ENCODE data around the gene EPRS1.
"Not testable (repeated sequence)": the region's sequence is repeated elsewhere in the genome, so short reads cannot be mapped to it uniquely, and the experiment has no call there.

The EPRS1 gene

GRCh38 chr1:220046052-220046930, at the start of gene EPRS1:
Gene EPRS1, minus strand, starts transcription at chr1:220046505. Its CDS starts 117 bp downstream, at chr1:220046388.
- in situ Hi-C loops (cut with MboI; ENCODE audit: low sequenced_read_pairs), result no loop called here

DNA sequence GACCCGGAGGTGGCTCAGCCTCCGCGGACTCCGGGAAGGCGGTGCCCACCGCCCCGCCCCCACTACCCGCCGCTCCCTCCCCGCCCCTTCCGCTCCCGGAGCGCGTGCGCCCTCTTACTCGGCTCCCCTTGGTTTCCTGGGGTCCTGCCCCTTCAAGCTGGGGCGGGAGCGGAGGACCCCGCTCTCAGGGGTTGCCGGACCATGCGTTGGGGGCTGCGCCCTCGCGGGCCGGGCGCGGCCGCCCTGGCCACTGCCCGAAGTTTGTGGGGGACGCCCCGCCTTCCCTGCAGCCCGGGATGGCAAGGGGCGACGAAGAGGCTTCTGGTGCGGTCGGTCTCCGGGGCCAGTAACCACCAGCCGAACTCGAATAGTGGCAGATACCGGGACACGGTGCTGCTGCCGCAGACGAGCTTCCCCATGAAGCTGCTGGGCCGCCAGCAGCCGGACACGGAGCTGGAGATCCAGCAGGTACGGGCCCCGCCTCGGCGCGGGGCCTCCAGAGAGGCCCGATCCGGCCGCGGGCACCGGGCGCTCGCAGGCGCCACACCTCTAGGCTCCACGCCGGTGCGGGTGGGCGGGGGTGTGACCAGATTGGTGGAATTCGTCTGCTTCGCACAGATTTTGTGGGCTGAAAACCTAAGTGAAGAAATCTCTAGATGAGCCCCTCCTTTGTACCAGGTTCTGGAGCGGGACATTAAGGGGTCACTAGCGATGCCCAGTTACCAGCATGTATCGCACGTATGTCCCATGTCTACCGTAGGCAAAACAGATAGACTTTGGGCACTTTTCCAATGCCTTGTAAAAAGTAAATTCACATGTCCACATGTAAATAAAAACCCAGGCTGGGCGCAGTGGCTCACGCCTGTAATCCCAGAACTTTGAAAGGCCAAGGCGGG, 48.0 kb upstream of the EPRS1 start, which contains the start of gene IARS2:
Gene IARS2, plus strand, starts transcription at position 117 of the 896 bp plus-strand sequence. Its CDS starts 85 bp downstream, at position 202.
- in situ Hi-C loops (cut with MboI; ENCODE audit: low sequenced_read_pairs), result no loop called here

GRCh38 chr1:220093361-220094015, 47.2 kb upstream of the EPRS1 start:
- in situ Hi-C loops (cut with MboI; ENCODE audit: low sequenced_read_pairs), result no loop called here

DNA sequence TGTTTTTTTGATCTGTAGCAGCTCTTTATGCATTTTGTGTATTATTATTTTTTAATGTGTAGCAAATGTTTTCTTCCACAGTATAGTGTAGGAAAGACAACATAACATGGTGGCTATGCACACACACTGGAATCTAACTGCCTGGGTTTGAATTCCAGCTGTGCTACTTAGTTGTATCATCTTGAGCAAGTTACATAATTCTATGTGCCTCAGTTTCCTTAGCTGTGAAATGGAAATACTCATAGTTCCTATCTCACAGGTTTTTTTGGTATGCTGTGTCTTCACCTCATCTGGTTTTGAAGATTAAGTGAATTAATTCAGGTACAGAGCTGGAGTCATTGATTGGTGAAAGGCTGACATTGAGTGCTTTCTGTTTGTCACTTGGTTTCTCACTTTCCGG, 46.4 kb upstream of the EPRS1 start:
- in situ Hi-C loops (cut with MboI; ENCODE audit: low sequenced_read_pairs), result no loop called here

- in situ Hi-C loops (cut with MboI; ENCODE audit: low sequenced_read_pairs), result no loop called here
Measured at GRCh38 chr1:220089650-220090556, 43.6 kb upstream of the EPRS1 start, which contains the start of gene BPNT1. Gene BPNT1, minus strand, starts transcription at chr1:220089788. Its CDS starts 9,942 bp downstream, at chr1:220079846.

GRCh38 chr1:220086261-220086686, 40.0 kb upstream of the EPRS1 start:
- in situ Hi-C loops (cut with MboI; ENCODE audit: low sequenced_read_pairs), result not testable (repeated sequence)

DNA sequence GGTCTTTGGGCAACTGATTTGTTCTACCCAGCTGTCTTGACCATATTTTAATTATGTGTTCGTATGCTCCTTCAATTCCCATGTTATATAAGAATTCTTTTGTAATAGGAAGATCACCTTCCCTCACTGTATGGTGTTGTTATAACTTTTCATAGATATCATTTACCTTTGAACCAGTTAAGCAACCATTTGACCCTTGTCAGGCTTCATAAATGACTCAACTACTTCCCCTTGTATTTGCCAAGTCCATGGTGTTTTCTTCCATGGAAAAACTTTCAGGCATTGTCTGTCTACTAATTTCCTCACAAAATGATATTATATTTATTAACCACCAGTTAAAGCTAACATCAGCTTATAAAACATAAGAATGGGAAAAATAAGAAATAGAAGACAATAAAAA, 38.2 kb upstream of the EPRS1 start:
- in situ Hi-C loops (cut with MboI; ENCODE audit: low sequenced_read_pairs), result no loop called here

DNA sequence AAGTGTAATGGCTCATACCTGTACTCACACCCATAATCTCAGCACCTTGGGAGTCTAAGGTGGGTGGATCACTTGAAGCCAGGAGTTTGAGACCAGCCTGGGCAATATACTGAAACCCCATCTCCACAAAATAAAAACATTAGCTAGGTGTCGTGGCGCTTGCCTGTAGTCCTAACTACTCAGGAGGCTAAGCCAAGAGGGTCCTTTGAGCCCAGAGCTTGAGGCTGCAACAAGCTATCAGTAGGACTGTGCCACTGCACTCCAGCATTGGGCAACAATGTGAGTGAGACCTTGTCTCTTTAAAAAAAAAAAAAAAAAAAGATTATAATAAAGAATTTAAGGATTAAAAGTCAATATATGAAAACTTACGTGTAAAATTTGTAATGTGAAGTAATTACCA, 31.6 kb upstream of the EPRS1 start:
- in situ Hi-C loops (cut with MboI; ENCODE audit: low sequenced_read_pairs), result no loop called here

GRCh38 chr1:220076861-220077762, 30.8 kb upstream of the EPRS1 start:
- in situ Hi-C loops (cut with MboI; ENCODE audit: low sequenced_read_pairs), result no loop called here

GRCh38 chr1:220067269-220068204, 21.2 kb upstream of the EPRS1 start:
- in situ Hi-C loops (cut with MboI; ENCODE audit: low sequenced_read_pairs), result no loop called here

- in situ Hi-C loops (cut with MboI; ENCODE audit: low sequenced_read_pairs), result no loop called here
Measured at GRCh38 chr1:220062629-220063028, 16.3 kb upstream of the EPRS1 start.

DNA sequence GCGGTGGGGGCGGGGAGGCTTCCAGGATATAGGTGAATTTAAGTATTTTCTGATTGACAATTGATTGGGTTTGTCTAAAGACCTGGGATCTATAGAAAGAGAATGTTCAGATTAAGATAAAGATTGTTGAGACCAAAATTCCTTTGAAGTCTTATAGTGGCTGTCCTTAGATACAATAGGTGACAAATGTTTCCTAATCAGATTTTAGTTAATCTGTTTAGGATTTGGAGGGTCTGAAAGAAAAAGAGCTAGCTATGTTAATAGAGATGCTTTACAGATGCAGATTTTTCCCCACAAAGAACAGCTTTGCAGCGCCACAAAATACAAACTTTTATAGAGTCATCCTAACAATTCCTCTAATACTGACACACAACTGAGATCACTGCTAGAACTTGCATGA, 14.6 kb upstream of the EPRS1 start:
- in situ Hi-C loops (cut with MboI; ENCODE audit: low sequenced_read_pairs), result no loop called here

- in situ Hi-C loops (cut with MboI; ENCODE audit: low sequenced_read_pairs), result no loop called here
Measured at GRCh38 chr1:220056374-220056773, 10.1 kb upstream of the EPRS1 start.

DNA sequence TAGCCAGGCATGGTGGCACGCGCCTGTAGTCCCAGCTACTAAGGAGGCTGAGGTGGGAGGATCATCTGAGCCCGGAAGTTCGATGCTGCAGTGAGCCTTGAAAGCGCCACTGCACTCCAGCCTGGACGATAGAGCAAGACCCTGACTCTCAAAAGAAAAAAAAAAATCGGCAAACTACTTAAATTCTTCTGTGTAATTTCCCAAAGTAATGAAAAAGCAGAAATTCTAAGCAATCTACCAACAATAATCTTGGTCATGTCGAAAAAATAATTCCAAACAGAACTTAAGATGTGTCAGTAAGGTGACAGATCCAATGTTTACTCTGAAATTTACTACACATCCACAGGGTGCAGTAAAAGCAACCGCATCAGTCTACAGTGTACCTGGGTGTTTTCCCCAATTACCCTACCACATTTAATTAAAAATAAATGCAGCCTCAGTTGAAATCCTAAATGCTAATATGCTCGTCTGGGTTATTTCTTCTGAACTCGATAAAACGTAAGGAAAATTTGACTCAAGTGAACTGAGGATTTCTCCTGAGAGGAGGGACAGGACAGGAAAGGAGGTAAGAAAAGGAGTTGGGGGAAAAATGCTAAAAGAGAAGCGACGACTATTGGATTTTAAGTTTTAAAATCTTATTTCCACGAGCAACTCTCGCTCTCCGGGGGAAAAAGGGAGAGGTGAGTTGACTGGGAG, 801 bp downstream of the EPRS1 start:
- in situ Hi-C loops (cut with MboI; ENCODE audit: low sequenced_read_pairs), result no loop called here

DNA sequence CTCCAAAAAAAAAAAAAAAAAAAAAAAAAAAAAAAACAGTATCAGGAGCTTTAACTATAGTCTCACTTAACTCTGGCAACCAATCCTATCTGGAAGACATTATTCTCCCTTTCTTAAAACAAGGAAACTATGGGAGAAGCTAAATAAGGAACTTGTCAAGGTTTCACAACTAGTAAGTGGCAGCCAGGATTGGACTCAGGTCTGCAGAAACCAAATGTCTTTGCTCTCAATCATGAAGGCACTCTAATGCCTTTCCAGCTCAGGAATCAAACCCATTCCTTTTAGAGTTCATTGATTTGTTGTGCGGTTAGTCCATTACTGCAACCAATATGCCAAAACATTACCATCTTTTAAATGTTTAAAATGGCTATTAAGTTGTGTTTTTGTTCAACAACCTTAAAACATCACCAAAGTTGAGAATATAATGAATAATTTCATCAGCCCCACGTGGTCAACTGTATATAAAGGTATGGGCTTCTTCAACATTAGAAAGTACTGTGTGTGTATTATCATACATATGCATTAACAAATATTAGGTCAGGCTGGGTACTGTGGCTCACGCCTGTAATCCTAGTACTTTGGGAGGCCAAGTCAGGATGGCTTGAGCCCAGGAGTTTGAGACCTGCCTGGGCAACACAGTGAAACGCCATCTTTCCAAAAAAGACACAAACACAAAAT, 1.5 kb downstream of the EPRS1 start:
- in situ Hi-C loops (cut with MboI; ENCODE audit: low sequenced_read_pairs), result no loop called here

- in situ Hi-C loops (cut with MboI; ENCODE audit: low sequenced_read_pairs), result no loop called here
Measured at GRCh38 chr1:220043646-220044045, 2.7 kb downstream of the EPRS1 start.
